Gastroesophageal sphincter (tissue), 3 donors: ENCODE data around the gene GRAMD2B.

Source experiments
- POLR2A ChIP-seq, 2 donors: fragments of 450-650 bp; IDR thresholded peaks; one replicate each; pipeline ENCODE4 v1.6.1; 2017; ENCODE audit warnings: antibody characterized with exemption in 2 of 2, mild to moderate bottlenecking in 2 of 2, moderate library complexity in 1 of 2
- TF ChIP-seq, protein P1 (sequence below), 4 experiments: fragments of 200-600 bp in 2 of 4; fragments of 450-650 bp in 2 of 4; sonication (generic) in 1 of 4; IDR thresholded peaks; one replicate each; pipeline ENCODE4 v1.5.1; 2017 to 2019; ENCODE audit warnings: antibody characterized with exemption in 4 of 4, mild to moderate bottlenecking in 2 of 4, moderate library complexity in 2 of 4

DNA sequence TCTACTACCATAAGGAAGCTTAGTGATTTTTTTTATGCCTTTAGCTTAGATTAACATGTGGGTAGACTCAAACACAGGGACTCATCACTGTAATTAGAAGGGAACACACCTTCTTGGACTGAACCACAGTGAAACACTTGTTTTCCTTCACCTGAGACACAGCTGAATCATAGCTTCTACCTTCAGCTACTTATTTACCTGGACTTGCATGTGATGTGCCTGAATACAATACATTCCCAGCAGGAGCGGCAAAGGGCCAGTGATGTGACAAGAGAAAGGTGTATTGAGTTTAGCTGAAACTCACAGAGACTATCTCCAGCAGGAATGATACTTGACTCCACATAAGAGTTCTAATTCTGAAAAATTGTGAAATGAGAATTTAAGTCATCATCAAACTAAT is 37.8 kb downstream of the GRAMD2B start:
- TF ChIP-seq POLR2A (IDR thresholded peaks at IDR 0.05) = no peak
- TF ChIP-seq, protein P1, sequence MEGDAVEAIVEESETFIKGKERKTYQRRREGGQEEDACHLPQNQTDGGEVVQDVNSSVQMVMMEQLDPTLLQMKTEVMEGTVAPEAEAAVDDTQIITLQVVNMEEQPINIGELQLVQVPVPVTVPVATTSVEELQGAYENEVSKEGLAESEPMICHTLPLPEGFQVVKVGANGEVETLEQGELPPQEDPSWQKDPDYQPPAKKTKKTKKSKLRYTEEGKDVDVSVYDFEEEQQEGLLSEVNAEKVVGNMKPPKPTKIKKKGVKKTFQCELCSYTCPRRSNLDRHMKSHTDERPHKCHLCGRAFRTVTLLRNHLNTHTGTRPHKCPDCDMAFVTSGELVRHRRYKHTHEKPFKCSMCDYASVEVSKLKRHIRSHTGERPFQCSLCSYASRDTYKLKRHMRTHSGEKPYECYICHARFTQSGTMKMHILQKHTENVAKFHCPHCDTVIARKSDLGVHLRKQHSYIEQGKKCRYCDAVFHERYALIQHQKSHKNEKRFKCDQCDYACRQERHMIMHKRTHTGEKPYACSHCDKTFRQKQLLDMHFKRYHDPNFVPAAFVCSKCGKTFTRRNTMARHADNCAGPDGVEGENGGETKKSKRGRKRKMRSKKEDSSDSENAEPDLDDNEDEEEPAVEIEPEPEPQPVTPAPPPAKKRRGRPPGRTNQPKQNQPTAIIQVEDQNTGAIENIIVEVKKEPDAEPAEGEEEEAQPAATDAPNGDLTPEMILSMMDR (IDR thresholded peaks at IDR 0.05) = no peak
